Measurements from ENCODE around the gene CLDN19. TPM values are rescaled to one million over a fixed set of nuclear protein-coding genes. Genes with fewer than 3 reads are reported as not detected.
"Not testable (repeated sequence)": the region's sequence is repeated elsewhere in the genome, so short reads cannot be mapped to it uniquely, and the experiment has no call there.

Gene CLDN19
- total RNA-seq, 1 donor from 2014 or later = not detected

DNA sequence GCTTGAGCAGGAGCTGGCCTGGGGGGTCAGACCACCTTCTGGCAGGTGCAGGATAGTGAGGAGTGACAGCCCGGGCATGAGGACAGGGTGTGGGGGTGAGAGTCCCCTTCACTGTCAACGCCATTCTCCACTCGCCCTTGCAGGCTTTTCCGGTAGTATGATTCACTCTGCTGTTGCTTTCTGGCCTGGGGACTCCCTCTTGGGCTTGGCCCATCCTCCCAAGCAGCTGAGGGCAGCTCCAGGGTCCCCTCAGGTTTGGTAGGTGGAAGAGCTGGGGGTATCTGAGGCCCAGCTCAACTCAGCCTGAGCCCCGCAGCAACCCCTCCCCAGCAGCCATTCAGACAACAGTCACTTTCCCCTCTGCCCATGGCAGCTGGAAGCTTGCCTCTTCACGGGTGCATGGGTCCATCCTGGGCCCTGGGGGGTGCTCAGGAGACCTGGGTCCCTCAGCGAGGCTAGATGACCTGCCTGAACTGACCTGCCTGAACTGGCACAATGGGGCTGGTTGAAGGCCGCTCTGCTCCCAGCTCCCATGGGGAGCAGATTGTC lies 1.3 kb downstream of the CLDN19 start:
- no peak for DNase-seq (ENCODE audit: low spot score)

DNA sequence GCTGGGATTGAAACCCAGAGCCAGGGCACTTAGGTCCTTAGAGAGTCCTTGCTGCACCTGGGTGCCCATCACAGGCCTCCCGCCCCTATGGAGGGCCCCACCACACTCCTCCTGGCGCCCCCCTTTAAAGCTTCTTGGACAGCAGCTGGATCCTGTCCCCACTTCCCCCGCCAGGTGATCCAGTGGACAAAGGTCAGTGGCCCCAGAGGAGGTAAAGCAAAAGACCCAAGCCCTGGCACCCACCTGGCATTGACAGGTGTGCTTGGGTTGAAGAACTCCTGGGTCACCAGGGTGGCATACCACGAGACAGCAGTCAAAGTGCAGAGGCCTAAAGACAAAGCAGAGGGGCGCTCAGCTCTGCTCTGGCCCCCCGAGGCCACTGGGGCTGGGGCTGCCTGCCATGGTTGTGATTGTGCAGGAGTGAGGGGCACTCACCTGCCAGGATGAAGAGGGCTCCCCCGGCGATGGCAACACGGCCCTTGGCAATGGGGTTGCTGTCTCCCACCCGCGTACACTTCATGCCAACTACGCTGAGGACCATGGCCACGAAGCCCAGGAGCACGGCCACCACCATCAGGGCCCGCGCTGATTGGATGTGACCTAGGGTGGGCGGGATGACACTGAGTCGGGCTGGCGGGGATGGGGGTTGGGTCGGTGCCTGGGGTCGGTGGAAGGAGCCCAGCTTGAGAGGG lies 1.9 kb downstream of the CLDN19 start:
- no peak for DNase-seq (ENCODE audit: low spot score)

DNA sequence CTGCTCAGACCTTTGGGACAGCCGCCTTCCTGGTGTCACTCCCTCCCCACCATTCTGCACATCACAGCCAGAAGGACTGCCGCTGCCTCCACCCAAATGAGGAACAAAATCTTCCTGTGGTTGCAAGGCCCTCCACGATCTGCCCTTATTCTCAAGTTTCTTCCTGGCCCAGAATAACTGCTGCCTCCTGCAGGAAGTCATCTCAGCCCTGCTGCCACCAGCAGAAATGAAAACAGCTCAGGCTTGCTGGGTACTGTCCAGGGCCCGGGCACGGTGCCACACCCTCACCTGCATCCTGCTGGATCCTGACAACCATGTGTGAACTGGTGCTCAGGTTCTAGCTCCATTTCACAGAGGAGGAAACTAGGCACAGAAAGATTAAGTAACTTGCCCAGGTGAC lies 2.8 kb downstream of the CLDN19 start:
- no peak for DNase-seq (ENCODE audit: low spot score)

DNA sequence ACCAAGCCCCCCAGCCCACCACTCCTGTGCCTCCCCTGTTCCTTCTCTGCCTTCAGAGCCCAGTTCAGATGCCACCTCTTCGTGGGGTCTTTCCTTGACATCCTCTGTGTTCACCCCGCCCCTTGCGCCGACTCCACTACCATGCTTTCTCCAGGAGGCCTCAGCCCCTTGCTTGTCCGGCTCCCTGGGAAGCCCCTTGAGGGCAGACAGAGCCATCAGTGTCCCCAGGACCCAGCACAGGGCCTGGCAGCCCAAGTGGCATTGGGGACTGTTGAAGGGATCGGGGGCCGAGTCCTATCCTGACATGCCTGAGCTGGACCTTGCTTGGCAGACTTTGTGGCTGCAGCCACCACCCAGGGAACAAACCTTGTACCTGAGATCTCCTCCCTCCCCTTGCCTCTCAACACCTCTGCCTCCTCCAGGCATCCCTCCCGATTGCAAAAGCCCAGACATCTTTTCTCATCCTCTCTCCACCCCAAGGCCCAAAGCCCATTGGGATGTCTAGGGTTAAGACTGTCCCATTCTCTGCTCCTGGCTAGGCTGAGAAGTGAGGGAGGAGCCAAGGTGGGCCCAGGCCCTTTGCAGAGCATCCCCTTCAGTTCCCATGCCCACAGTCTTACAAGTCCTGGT lies 3.4 kb downstream of the CLDN19 start:
- no peak for DNase-seq (ENCODE audit: low spot score)

- DNase-seq (ENCODE audit: low spot score) = no peak
These were observed 3.9 kb downstream of the CLDN19 start for GRCh38 chr1:42736152-42736551.

DNA sequence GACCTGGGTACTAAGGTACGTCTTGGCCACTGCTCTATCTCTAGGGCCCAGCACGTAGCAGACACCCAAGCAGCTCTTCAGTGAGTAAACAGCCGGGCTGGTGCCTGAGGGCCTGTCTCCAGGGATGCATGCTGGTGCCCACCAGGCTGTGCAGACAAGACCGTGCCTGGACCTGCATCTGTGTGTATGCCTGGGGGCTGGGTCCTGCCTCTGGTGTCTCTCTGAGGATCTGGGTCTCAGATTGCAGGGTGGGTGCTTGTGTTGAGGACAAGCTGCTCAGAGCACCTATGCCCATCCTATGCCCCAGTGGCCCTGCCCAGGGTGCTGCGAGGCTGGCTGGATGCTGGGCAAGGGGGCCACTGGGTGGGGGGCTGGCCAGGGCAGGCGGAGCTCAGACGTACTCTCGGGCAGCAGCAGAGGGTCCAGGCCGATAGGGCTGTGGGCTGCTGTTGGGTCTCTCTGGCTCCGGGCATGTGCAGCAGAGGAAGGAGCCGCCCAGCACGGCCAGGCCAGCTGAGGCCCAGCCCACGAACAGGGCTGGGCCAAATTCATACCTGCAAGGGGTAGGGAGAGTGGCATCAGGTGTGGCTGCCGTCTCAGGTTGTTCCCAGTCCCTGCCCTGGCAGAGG lies 4.4 kb downstream of the CLDN19 start:
- DNase-seq (ENCODE audit: low spot score) = peak; percentile 37

DNA sequence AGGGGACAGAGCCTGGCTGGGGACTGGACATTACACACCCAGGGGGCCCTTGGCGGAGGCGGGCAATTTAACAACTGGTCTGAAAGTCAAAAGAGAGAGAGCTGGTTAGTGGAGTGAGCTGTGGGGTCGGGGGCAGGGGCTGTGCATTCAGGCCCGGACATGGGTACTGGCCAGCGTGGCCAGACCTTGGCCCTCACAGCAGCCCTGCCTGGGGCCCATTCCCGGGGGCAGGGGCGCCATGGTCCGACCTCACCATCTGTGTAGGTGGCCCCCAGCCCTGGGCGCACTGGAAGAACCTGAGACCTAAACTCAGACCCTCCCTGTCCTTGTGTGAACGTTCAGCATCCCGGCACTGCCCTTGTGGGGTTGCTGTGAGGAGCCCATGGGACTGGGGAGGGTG lies 5.0 kb downstream of the CLDN19 start:
- no peak for DNase-seq (ENCODE audit: low spot score)

DNA sequence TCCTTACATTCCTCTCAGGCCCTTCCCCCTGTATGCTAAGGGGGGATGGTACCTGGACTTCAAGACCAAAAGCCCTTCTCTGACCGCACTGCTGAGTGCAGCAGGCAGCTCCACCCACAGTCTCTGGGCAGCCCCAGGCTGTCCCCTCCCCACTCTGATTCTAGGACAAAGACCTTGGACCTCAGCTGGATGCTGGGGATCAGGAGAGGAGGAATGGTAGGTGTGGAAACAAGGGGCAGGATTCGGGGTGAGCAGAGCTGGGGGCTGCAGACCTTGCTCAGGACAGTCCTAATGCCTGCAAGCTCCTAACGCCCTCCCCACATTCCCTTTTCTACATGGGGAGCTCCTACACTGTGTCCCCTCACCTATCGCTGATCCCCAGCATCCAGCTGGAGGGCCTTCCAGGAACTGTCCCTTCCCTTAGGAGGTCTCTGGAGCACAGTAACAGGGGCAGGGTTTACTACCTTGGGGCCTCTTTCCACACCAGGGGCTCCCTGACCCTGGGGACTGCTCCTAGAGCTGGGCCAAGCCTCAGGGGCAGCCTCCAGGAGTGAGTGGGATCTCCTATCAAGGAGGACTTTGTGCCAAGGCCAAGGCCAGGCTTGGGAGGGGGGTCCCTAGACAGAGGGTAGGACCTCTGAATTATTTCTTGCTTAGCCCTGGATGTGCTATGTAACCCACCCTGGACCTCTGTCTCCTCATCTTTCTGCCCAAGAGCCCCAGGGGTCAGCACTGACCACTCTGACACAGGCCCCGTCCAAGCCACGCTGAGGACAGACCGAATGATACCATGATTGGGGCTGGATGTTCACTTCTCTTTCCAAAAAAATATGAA lies 5.6 kb downstream of the CLDN19 start:
- DNase-seq (ENCODE audit: low spot score) = no peak

GRCh38 chr1:42733415-42734200 lies 6.4 kb downstream of the CLDN19 start:
- no peak for DNase-seq (ENCODE audit: low spot score)

DNA sequence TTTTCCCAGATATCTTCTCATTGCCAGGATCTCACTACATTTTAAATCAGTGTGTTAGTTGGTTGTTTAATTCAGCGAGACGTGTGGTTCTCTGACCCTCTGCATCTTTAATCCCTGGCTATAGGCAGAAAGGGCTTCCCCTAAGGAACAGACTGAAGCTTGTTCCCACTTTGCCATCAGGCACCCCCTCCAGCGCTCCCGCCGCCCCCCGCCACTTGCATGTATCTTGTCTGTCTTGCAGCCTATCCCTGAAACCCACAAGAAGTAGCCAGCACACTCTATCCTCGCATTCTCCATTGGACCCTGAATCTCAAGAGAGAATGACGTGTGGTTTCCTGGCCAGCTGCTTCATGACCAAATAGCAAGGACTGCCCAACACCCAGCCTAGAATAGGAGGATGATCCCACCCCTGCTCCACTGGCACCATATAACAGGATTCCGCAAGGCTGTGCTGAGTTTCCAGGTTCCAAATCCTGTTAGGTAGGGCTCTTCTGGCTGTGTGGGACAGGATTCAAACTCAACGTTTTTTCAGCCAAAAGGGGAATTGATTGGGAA lies 7.8 kb downstream of the CLDN19 start:
- DNase-seq (ENCODE audit: low spot score) = no peak

DNA sequence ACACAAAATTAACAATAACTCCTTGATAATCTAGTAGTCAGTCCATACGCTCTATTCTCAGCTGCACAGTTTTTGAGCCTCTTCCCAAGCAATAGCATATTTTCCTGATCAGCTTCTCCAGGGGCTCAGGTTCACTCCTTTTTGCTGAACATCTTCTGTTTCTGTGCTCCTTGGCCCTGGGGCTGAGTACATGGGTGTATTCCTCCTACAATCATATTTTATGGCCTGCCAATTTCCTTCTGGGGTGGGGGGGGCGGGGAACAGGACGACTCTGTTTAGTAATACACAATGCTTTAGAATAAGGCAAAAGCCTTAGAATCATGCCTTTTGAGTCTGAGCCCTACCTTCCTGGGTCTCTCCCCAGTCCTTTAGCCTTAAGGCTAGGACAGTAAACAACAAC lies 8.5 kb downstream of the CLDN19 start:
- no peak for DNase-seq (ENCODE audit: low spot score)

DNA sequence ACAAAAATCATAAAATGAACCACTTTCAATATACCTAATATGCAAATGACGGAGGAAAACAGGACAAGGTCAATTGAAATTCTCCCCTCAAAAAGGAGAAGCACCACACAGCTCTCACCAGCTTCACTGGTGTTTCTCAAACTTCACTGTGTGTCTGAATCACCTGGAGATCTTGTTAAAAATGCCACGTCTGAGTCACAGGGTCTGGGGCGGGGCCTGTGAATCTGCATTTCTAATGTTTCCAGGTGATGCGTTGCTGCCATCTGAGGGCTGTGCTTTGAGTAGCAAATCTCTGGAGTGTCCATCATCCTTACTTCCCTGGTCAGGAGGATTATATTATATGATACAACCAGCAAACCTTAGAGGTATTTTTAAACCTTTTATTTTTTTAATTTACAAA lies 9.0 kb downstream of the CLDN19 start:
- DNase-seq (ENCODE audit: low spot score) = no peak

GRCh38 chr1:42730002-42730401 lies 10.0 kb downstream of the CLDN19 start:
- no peak for DNase-seq (ENCODE audit: low spot score)

- not testable (repeated sequence) for DNase-seq (ENCODE audit: low spot score)
These were observed 14.2 kb downstream of the CLDN19 start for GRCh38 chr1:42725820-42726219.

DNA sequence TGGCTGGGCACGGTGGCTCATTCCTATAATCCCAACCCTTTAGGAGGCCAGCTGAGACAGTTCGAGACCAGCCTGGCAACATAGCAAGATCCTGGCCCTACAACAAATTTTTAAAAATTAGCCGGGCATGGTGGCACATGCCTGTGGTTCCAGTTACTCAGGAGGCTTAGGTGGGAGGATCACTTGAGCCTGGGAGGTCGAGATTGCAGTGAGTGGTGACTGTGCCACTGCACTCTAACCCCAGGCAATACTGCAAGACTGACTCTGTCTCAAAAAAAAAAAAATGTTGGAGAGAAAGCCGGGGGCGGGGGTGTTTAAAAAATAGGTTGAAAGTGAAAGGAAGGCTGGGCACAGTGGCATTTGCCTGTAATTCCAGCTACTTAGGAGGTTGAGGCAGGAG lies 16.5 kb downstream of the CLDN19 start:
- no peak for DNase-seq (ENCODE audit: low spot score)

- not testable (repeated sequence) for DNase-seq (ENCODE audit: low spot score)
These were observed 17.6 kb downstream of the CLDN19 start for GRCh38 chr1:42722403-42722802.

- no peak for DNase-seq (ENCODE audit: low spot score)
These were observed 18.1 kb downstream of the CLDN19 start for GRCh38 chr1:42721926-42722325.

DNA sequence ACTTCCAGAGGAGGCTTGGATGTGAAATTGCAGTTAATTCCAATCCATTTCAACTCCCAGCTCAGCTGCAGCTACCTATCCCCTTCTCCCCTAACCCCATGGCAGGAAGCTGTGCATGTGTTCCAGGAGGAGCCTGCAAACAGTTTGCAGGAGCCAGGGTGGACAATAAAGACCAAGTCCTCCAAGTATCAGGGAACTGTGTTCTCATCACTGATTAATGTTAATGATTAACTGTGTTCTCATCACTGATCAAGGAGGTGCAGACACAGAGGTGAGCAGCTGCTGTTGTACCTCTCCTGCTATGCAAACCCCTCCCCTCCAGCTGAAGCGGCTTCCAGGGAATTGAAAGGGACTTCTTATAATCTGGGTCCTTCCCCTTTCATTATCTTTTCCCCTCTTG lies 19.2 kb downstream of the CLDN19 start:
- DNase-seq (ENCODE audit: low spot score) = no peak

- DNase-seq (ENCODE audit: low spot score) = not testable (repeated sequence)
These were observed 25.6 kb downstream of the CLDN19 start for GRCh38 chr1:42714441-42714840.

GRCh38 chr1:42713293-42713692 lies 26.7 kb downstream of the CLDN19 start:
- no peak for DNase-seq (ENCODE audit: low spot score)

DNA sequence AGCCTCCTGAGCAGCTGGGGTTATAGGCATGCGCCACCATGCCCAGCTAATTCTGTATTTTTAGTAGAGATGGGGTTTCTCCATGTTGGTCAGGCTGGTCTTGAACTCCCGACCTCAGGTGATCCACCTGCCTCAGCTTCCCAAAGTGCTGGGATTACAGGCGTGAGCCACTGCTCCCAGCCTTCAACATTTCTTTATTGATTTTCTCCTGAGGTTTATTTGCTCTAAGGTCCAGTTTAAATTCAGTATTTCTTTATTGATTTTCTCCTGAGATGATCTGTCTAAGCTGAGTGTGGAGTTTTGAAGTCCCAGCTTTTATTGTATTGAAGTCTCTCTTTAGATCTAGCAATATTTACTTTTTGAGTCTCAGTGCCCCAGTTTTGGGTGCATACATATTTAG lies 27.2 kb downstream of the CLDN19 start:
- not testable (repeated sequence) for DNase-seq (ENCODE audit: low spot score)

Data from umbilical cord (tissue), 2 donors.